Endothelial cell of umbilical vein (primary cell): ENCODE measurements around the gene SPPL3. TPM values are rescaled to one million over a fixed set of nuclear protein-coding genes. Genes with fewer than 3 reads are reported as not detected.

Source experiments
- BruUV-seq: library from RNA; stranded (reverse); fragments of 400-500 nt; replicated peaks from 2 replicates; lab custom pipeline; 2021; lab: Mats Ljungman, UMichigan
- CTCF ChIA-PET: fragments of 300-600, 350-600 bp; sonication (Branson Sonifier 250); formaldehyde crosslinking; loops from one replicate; lab custom pipeline; 2021; ENCODE audit warnings: antibody characterized with exemption, inconsistent platforms; lab: Charles Lee
- POLR2A ChIA-PET: fragments of 300-600, 350-600 bp; sonication (Branson Sonifier 250); formaldehyde crosslinking; loops from one replicate; lab custom pipeline; 2021; ENCODE audit warnings: antibody characterized with exemption, inconsistent platforms; lab: Charles Lee
- DNase-seq: peaks from one replicate; pipeline ENCODE4 v3.0.0-alpha.2; 2011; ENCODE audit warnings: low read depth, low spot score
- FAIRE-seq: peaks from 2 replicates; lab custom pipeline; 2011; peaks lifted over from hg19 to GRCh38; lab: Jason Lieb, UNC
- H2AFZ ChIP-seq: 2 replicates; pipeline ENCODE4 v1.6.0; 2012; ENCODE audit warnings: low read depth, low read length, control low read depth, inconsistent platforms
- H3K27ac ChIP-seq: 2 replicates; pipeline ENCODE4 v1.5.1; 2011; ENCODE audit warnings: low read depth, mild to moderate bottlenecking, control low read depth, low read length, moderate library complexity; ENCODE audit not compliant: insufficient read depth
- H3K27me3 ChIP-seq, 2 experiments: 2 replicates each; pipeline versions ENCODE4 v1.6.0 to v1.6.1; 2011; ENCODE audit warnings: low read length in 2 of 2, mixed read lengths in 1 of 2; ENCODE audit not compliant: control insufficient read depth in 2 of 2, insufficient read depth in 2 of 2
- H3K36me3 ChIP-seq, 2 experiments: 2 replicates in 1 of 2; 3 replicates in 1 of 2; pipeline ENCODE4 v1.5.1; 2011; ENCODE audit warnings: low read length in 2 of 2, mild to moderate bottlenecking in 1 of 2, moderate library complexity in 1 of 2; ENCODE audit not compliant: control insufficient read depth in 2 of 2, insufficient read depth in 2 of 2; ENCODE audit errors: extremely low read depth in 1 of 2
- H3K4me1 ChIP-seq: 3 replicates; pipeline ENCODE4 v1.5.1; 2011; ENCODE audit warnings: mild to moderate bottlenecking, low read length; ENCODE audit not compliant: control insufficient read depth, insufficient read depth; ENCODE audit errors: extremely low read depth
- H3K4me2 ChIP-seq: 2 replicates; pipeline ENCODE4 v1.6.1; 2011; ENCODE audit warnings: low read length, control low read depth, mixed read lengths; ENCODE audit not compliant: insufficient read depth
- H3K4me3 ChIP-seq, 3 experiments: fragments of 200-600 bp in 1 of 3; sonication (generic), shearing (Covaris generic) in 1 of 3; replicated peaks in 1 of 3; 2 replicates each; pipeline ENCODE4 v1.5.1; 2011 to 2016; ENCODE audit warnings: control low read depth in 3 of 3, low read length in 3 of 3, mild to moderate bottlenecking in 2 of 3, inconsistent platforms in 1 of 3, low read depth in 1 of 3, moderate library complexity in 1 of 3; ENCODE audit not compliant: insufficient read depth in 1 of 3
- H3K79me2 ChIP-seq: 2 replicates; pipeline ENCODE4 v1.6.0; 2012; ENCODE audit warnings: low read length, inconsistent platforms; ENCODE audit not compliant: control insufficient read depth, insufficient read depth
- H3K9ac ChIP-seq: replicated peaks from 2 replicates; pipeline ENCODE3; 2011; ENCODE audit warnings: low read length, control low read depth; ENCODE audit not compliant: insufficient read depth; ENCODE audit errors: extremely low read depth
- H3K9me1 ChIP-seq: replicated peaks from 3 replicates; pipeline ENCODE4 v1.6.0; 2011; ENCODE audit warnings: mild to moderate bottlenecking, low read length; ENCODE audit not compliant: control insufficient read depth, insufficient read depth; ENCODE audit errors: extremely low read depth
- H3K9me3 ChIP-seq: replicated peaks from 2 replicates; pipeline ENCODE4 v1.5.1; 2012; ENCODE audit warnings: low read length, inconsistent platforms; ENCODE audit not compliant: control insufficient read depth, insufficient read depth
- H4K20me1 ChIP-seq: replicated peaks from 2 replicates; pipeline ENCODE3; 2011; ENCODE audit warnings: mild to moderate bottlenecking, low read length; ENCODE audit not compliant: control insufficient read depth, insufficient read depth; ENCODE audit errors: extremely low read depth
- CTCF ChIP-seq, 2 donors: IDR thresholded peaks; 1 replicate in 1 of 2; 2 replicates in 1 of 2; pipeline ENCODE4 v1.5.1; 2011; ENCODE audit warnings: low read length in 2 of 2, mild to moderate bottlenecking in 2 of 2, moderate library complexity in 2 of 2, control low read depth in 1 of 2, inconsistent platforms in 1 of 2, low read depth in 1 of 2; ENCODE audit not compliant: insufficient read depth in 1 of 2; ENCODE audit errors: extremely low read depth in 1 of 2
- EZH2 ChIP-seq: IDR thresholded peaks from 2 replicates; pipeline ENCODE4 v1.6.1; 2012; ENCODE audit warnings: borderline replicate concordance, low read depth, mild to moderate bottlenecking, moderate library complexity, low read length, inconsistent platforms; ENCODE audit not compliant: severe bottlenecking
- FOS ChIP-seq: IDR thresholded peaks from 2 replicates; pipeline ENCODE4 v1.6.1; 2011; ENCODE audit warnings: mild to moderate bottlenecking, low read length, moderate library complexity, borderline replicate concordance; ENCODE audit not compliant: insufficient read depth
- JUN ChIP-seq: IDR thresholded peaks from 2 replicates; pipeline ENCODE4 v1.6.1; 2011; ENCODE audit warnings: borderline replicate concordance, low read depth; ENCODE audit not compliant: insufficient read length, insufficient read depth
- MAX ChIP-seq: IDR thresholded peaks from 2 replicates; pipeline ENCODE4 v1.6.1; 2011; ENCODE audit not compliant: insufficient read depth, insufficient read length
- POLR2A ChIP-seq: IDR thresholded peaks from 2 replicates; pipeline ENCODE4 v1.6.1; 2012; ENCODE audit warnings: low read depth, mild to moderate bottlenecking, control low read depth, low read length
- dilution Hi-C: fragments of 300-500 bp; cut with MboI; formaldehyde crosslinking; loops from one replicate; pipeline ENCODE4 v1.15.0; 2019; ENCODE audit warnings: low sequenced_read_pairs; ENCODE audit not compliant: extremely low pct_ligation_motif_present
- intact Hi-C: fragments of 100-400 bp; cut with micrococcal nuclease; formaldehyde crosslinking; loops from one replicate; pipeline ENCODE4 v1.10.0; 2022
- polyA plus RNA-seq, 4 experiments: library from polyadenylated mRNA; depleted of rRNA in 3 of 4; stranded (reverse) in 3 of 4; unstranded in 1 of 4; fragments of >200 nt; gene quantifications; 2 replicates each; pipeline versions ENCODE4 v1.2.1 to v1.2.3, GENCODE V29; 2011 to 2012; ENCODE audit warnings: missing spikeins in 1 of 4
- total RNA-seq: library from RNA; stranded (reverse); gene quantifications from 2 replicates; pipeline ENCODE4 v1.2.3, GENCODE V29; 2021

Gene SPPL3
- total and polyA plus RNA-seq, 2 donors (not counting 3 experiments of a cell fraction or from before 2014, with no cell fraction given) = 30.6 to 53.0 TPM

DNA sequence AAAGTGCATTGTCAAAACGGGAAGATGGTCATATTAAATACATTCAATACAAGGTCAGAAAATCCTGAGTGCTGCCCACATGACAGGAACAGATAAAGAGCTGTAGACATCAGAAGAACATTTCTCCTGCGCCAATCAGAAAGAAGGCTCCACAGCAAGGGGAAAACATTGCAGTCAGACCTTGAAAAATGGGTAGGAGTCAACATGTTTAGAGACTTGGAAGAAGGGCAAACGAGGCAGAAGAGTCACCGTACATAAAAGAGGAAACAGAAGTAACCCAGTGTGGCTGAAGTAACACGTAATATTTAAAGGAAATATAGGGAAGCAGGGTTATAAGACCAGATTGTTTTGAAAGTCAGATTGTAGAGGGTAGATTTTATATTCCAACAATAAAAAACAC lies 11.9 kb downstream of the SPPL3 start:
- no peaks in the 10 kb centered on the region for H3K9me3 ChIP-seq
- no peak overlapping the region for H3K4me3 ChIP-seq
- no peak overlapping the region for H3K9ac ChIP-seq
- FAIRE-seq = no peak
- peaks cover 3% of the 10 kb centered on the region for H4K20me1 ChIP-seq
- ChIA-PET CTCF (interaction anchor here (0.6 to 2.1 kb wide), 5 partner anchors 15 to 55 kb away, joined by 3 to 11 read pairs (median 4); no protein-coding TSS in a partner anchor), POLR2A (no interaction called here)
- no peak overlapping the region for H3K27ac ChIP-seq
- H3K79me2 ChIP-seq = peaks cover 43% of the 10 kb centered on the region
- no peaks in the 10 kb centered on the region for H3K9me1 ChIP-seq
- H2AFZ ChIP-seq = no peak overlapping the region
- TF ChIP-seq POLR2A = no peak
- TF ChIP-seq MAX = no peak
- TF ChIP-seq EZH2 = no peak
- TF ChIP-seq FOS = no peak
- TF ChIP-seq JUN = no peak
- no peak for TF ChIP-seq CTCF (IDR thresholded peaks at IDR 0.05; ENCODE audit: extremely low read depth in 1 of 2, insufficient read depth in 1 of 2, low read depth in 1 of 2, low read length in 2 of 2)
- peaks cover 2% of the 10 kb centered on the region for H3K4me1 ChIP-seq
- H3K27me3 ChIP-seq = no peaks in the 10 kb centered on the region
- no peak overlapping the region for H3K4me2 ChIP-seq
- peak; percentile 33 for DNase-seq
- no TSS peak for BruUV-seq
- no peaks in the 10 kb centered on the region for H3K36me3 ChIP-seq
- intact Hi-C loops = no loop called here
- dilution Hi-C loops = no loop called here
